Right lobe of liver (tissue), 6 donors: Measurements from ENCODE around the gene PARL. TPM values are rescaled to one million over a fixed set of nuclear protein-coding genes. Genes with fewer than 3 reads are reported as not detected.

Source experiments
- ATAC-seq, 4 donors: fragments of 200-7000 bp; cut with Tn5 transposase; one replicate each; pipeline ENCODE4 v1.9.1; 2020; ENCODE audit warnings: mild to moderate bottlenecking in 4 of 4, moderate library complexity in 4 of 4
- DNase-seq, 3 donors: peaks; one replicate each; pipeline ENCODE4 v3.0.0-alpha.2; 2020
- H3K27ac ChIP-seq, 3 donors: fragments of 200-600 bp; one replicate each; pipeline ENCODE4 v1.8.0; 2022
- H3K27me3 ChIP-seq, 2 donors: fragments of 200-600 bp; one replicate each; pipeline ENCODE4 v1.8.0; 2022
- H3K36me3 ChIP-seq, 4 donors: fragments of 200-600 bp; sonication (generic) in 1 of 4; one replicate each; pipeline versions ENCODE4 v1.5.1 to v1.8.0; 2017 to 2022; ENCODE audit warnings: control low read depth in 1 of 4
- H3K4me1 ChIP-seq, 4 donors: fragments of 200-600 bp; sonication (generic) in 1 of 4; one replicate each; pipeline versions ENCODE4 v1.5.1 to v1.8.0; 2017 to 2022; ENCODE audit warnings: control low read depth in 1 of 4
- H3K4me3 ChIP-seq, 3 donors: fragments of 200-600 bp; one replicate each; pipeline ENCODE4 v1.8.0; 2022
- H3K9me3 ChIP-seq, 4 donors: fragments of 200-600 bp; sonication (generic) in 1 of 4; one replicate each; pipeline versions ENCODE4 v1.5.1 to v1.8.0; 2017 to 2022; ENCODE audit warnings: control low read depth in 1 of 4
- CTCF ChIP-seq, 4 donors: fragments of 200-600 bp in 3 of 4; fragments of 450-650 bp in 1 of 4; IDR thresholded peaks; one replicate each; pipeline versions ENCODE4 v1.5.1 to v1.8.0; 2016 to 2022; ENCODE audit warnings: antibody characterized with exemption in 4 of 4, mild to moderate bottlenecking in 2 of 4
- POLR2A ChIP-seq: fragments of 450-650 bp; IDR thresholded peaks from one replicate; pipeline ENCODE4 v1.6.1; 2017; ENCODE audit warnings: antibody characterized with exemption, mild to moderate bottlenecking
- WGBS: methylation state at CpG from one replicate; pipeline ENCODE4 v1.1.6; 2018; ENCODE audit warnings: low coverage, low lambda C conversion rate; ENCODE audit not compliant: insufficient coverage; ENCODE audit errors: missing lambda C conversion rate; 5-methylcytosine and 5-hydroxymethylcytosine counted together
- intact Hi-C, 2 donors: fragments of 100-400 bp; cut with DNase I; formaldehyde crosslinking; loops; one replicate each; pipeline versions ENCODE4 v1.11.2 to v1.14.1; 2022
- total RNA-seq, 6 experiments: library from RNA; depleted of rRNA in 2 of 6; stranded (reverse); fragments of >200 nt in 2 of 6; fragmentation: NEBNext Ultra II Directional in 3 of 6; extraction: Animal tissue kit (Norgen Biotek cat#: 25700) in 3 of 6; gene quantifications; one replicate each; pipeline versions ENCODE4 v1.1.0 to v1.2.4, GENCODE V29; 2016 to 2023
- donor health status: DM: no; HTN: yes; CAD: no.
- donor health status: DM: no; HTN: no; CAD: no.
- donor health status: DM: no; HTN: no; CAD: no.
- donor health status: DM: no; HTN: yes; CAD: no.
- donor health status: DM: no; HTN: yes; CAD: no.

PARL gene
- total RNA-seq, 6 experiments from 2014 or later: 23.7 to 29.0 (median 26.2) TPM

GRCh38 chr3:183920416-183920815, 35.7 kb upstream of the PARL start:
- H3K4me1 ChIP-seq: no peaks in the 10 kb centered on the region
- ATAC-seq (no peak), DNase-seq (no peak)
- intact Hi-C loops: no loop called here
- no peaks in the 10 kb centered on the region for H3K9me3 ChIP-seq
- H3K27ac ChIP-seq: no peak overlapping the region
- H3K27me3 ChIP-seq: no peaks in the 10 kb centered on the region
- peaks cover 0 to 18% (median 1%) of the 10 kb centered on the region in 4 donors for H3K36me3 ChIP-seq
- H3K4me3 ChIP-seq: no peak overlapping the region
- no peak for TF ChIP-seq CTCF (IDR thresholded peaks at IDR 0.05)
- no peak for TF ChIP-seq POLR2A
- 91% methylated on average over 8 of the region's 14 CpGs for WGBS

- Histone ChIP-seq H3K27ac (no peak overlapping the region), H3K36me3 (peaks cover 0 to 9% (median 1%) of the 10 kb centered on the region in 4 donors), H3K4me1 (no peaks in the 10 kb centered on the region), H3K27me3 (no peaks in the 10 kb centered on the region), H3K4me3 (no peak overlapping the region), H3K9me3 (no peaks in the 10 kb centered on the region)
- intact Hi-C loops: no loop called here
- ATAC-seq (no peak), DNase-seq (no peak)
- TF ChIP-seq POLR2A (no peak), CTCF (IDR thresholded peaks at IDR 0.05) (no peak)
- no CpG with 5 or more reads among the region's 2 CpGs for WGBS
These were observed 33.5 kb upstream of the PARL start for GRCh38 chr3:183918178-183918577.

- H3K27ac ChIP-seq: no peak overlapping the region
- no peak for ATAC-seq
- peaks cover 0 to 9% (median 1%) of the 10 kb centered on the region in 4 donors for H3K36me3 ChIP-seq
- H3K9me3 ChIP-seq: no peaks in the 10 kb centered on the region
- H3K4me3 ChIP-seq: no peak overlapping the region
- intact Hi-C loops: no loop called here
- no peaks in the 10 kb centered on the region for H3K4me1 ChIP-seq
- no CpG with 5 or more reads among the region's 4 CpGs for WGBS
- H3K27me3 ChIP-seq: no peaks in the 10 kb centered on the region
- TF ChIP-seq POLR2A (no peak), CTCF (IDR thresholded peaks at IDR 0.05) (no peak)
- DNase-seq: no peak
These were observed 33.1 kb upstream of the PARL start for GRCh38 chr3:183917776-183918175.

- DNase-seq (no peak), ATAC-seq (no peak)
- Histone ChIP-seq H3K27ac (no peak overlapping the region), H3K4me1 (no peaks in the 10 kb centered on the region), H3K27me3 (no peaks in the 10 kb centered on the region), H3K36me3 (no peaks in the 10 kb centered on the region), H3K9me3 (no peaks in the 10 kb centered on the region), H3K4me3 (no peak overlapping the region)
- intact Hi-C loops: no loop called here
- WGBS: 70% methylated on average over 2 of the region's 5 CpGs
- no peak for TF ChIP-seq POLR2A
- no peak for TF ChIP-seq CTCF (IDR thresholded peaks at IDR 0.05)
These were observed 30.2 kb upstream of the PARL start for GRCh38 chr3:183914856-183915255.

- H3K27me3 ChIP-seq: no peaks in the 10 kb centered on the region
- 50% methylated on average over 2 of the region's 9 CpGs for WGBS
- intact Hi-C loops: no loop called here
- H3K4me1 ChIP-seq: no peaks in the 10 kb centered on the region
- TF ChIP-seq CTCF (IDR thresholded peaks at IDR 0.05) (no peak), POLR2A (no peak)
- H3K36me3 ChIP-seq: no peaks in the 10 kb centered on the region
- DNase-seq: no peak
- H3K27ac ChIP-seq: no peak overlapping the region
- ATAC-seq: no peak
- H3K4me3 ChIP-seq: no peak overlapping the region
- H3K9me3 ChIP-seq: no peaks in the 10 kb centered on the region
These were observed 28.9 kb upstream of the PARL start for GRCh38 chr3:183913580-183913920.
